H9 (cell line): ENCODE data around the gene NCOA1. TPM values are rescaled to one million over a fixed set of nuclear protein-coding genes. Genes with fewer than 3 reads are reported as not detected.

Source experiments
- DNase-seq: peaks from one replicate; pipeline ENCODE4 v3.0.0-alpha.2; 2017
- H2AFZ ChIP-seq: one replicate; pipeline ENCODE4 v1.6.1; 2013; ENCODE audit warnings: mild to moderate bottlenecking, low read length, control low read depth, moderate library complexity
- H2AK5ac ChIP-seq: 2 replicates; pipeline ENCODE4 v1.6.1; 2013; ENCODE audit warnings: low read length, control low read depth, mixed read lengths; ENCODE audit not compliant: insufficient read length
- H2BK120ac ChIP-seq: one replicate; pipeline ENCODE4 v1.6.1; 2013; ENCODE audit warnings: low read depth, mild to moderate bottlenecking, low read length, control low read depth, inconsistent platforms; ENCODE audit not compliant: poor library complexity, severe bottlenecking
- H2BK12ac ChIP-seq: 2 replicates; pipeline ENCODE4 v1.6.1; 2013; ENCODE audit warnings: low read length, control low read depth, mixed read lengths, low read depth; ENCODE audit not compliant: insufficient read length
- H2BK15ac ChIP-seq: 2 replicates; pipeline ENCODE4 v1.6.1; 2013; ENCODE audit warnings: low read depth, low read length, control low read depth
- H2BK20ac ChIP-seq: one replicate; pipeline ENCODE4 v1.6.1; 2013; ENCODE audit warnings: low read depth, mild to moderate bottlenecking, low read length, control low read depth, inconsistent platforms; ENCODE audit not compliant: poor library complexity, severe bottlenecking
- H2BK5ac ChIP-seq: 2 replicates; pipeline ENCODE4 v1.6.1; 2013; ENCODE audit warnings: low read length, control low read depth, mixed read lengths; ENCODE audit not compliant: insufficient read length
- H3K14ac ChIP-seq: 2 replicates; pipeline ENCODE4 v1.6.1; 2013; ENCODE audit warnings: low read length, control low read depth; ENCODE audit not compliant: insufficient read depth
- H3K18ac ChIP-seq: 2 replicates; pipeline ENCODE4 v1.6.1; 2013; ENCODE audit warnings: low read depth, mild to moderate bottlenecking, mixed read lengths, low read length, control low read depth; ENCODE audit not compliant: insufficient read length
- H3K23ac ChIP-seq: 2 replicates; pipeline ENCODE4 v1.6.1; 2013; ENCODE audit warnings: low read length, control low read depth, mixed read lengths, low read depth; ENCODE audit not compliant: insufficient read length
- H3K23me2 ChIP-seq: 2 replicates; pipeline ENCODE4 v1.6.1; 2013; ENCODE audit warnings: low read depth, mild to moderate bottlenecking, mixed read lengths, low read length, control low read depth; ENCODE audit not compliant: insufficient read length, poor library complexity, severe bottlenecking
- H3K27ac ChIP-seq: 2 replicates; pipeline ENCODE4 v1.5.1; 2013; ENCODE audit warnings: low read length, control low read depth, mixed read lengths, low read depth; ENCODE audit not compliant: insufficient read length
- H3K27me3 ChIP-seq: 2 replicates; pipeline ENCODE4 v1.6.1; 2013; ENCODE audit warnings: low read length, control low read depth, inconsistent platforms; ENCODE audit not compliant: insufficient read depth
- H3K4ac ChIP-seq: 2 replicates; pipeline ENCODE4 v1.6.1; 2013; ENCODE audit warnings: low read depth, mild to moderate bottlenecking, control low read depth, inconsistent platforms, low read length, moderate library complexity
- H3K4me1 ChIP-seq: 2 replicates; pipeline ENCODE4 v1.6.1; 2013; ENCODE audit warnings: low read length, control low read depth, inconsistent platforms; ENCODE audit not compliant: insufficient read depth
- H3K4me2 ChIP-seq: 2 replicates; pipeline ENCODE4 v1.6.1; 2013; ENCODE audit warnings: low read length, control low read depth, mixed read lengths; ENCODE audit not compliant: insufficient read length, insufficient read depth
- H3K56ac ChIP-seq: 2 replicates; pipeline ENCODE4 v1.6.1; 2013; ENCODE audit warnings: low read depth, mild to moderate bottlenecking, mixed read lengths, low read length, control low read depth; ENCODE audit not compliant: insufficient read length
- H3K79me1 ChIP-seq: 2 replicates; pipeline ENCODE4 v1.6.1; 2013; ENCODE audit warnings: low read depth, mild to moderate bottlenecking, moderate library complexity, low read length, control low read depth, inconsistent platforms; ENCODE audit not compliant: insufficient read depth, poor library complexity, severe bottlenecking
- H3K79me2 ChIP-seq: 2 replicates; pipeline ENCODE4 v1.6.1; 2013; ENCODE audit warnings: low read length, control low read depth, inconsistent platforms; ENCODE audit not compliant: insufficient read depth
- H3K9ac ChIP-seq: 2 replicates; pipeline ENCODE4 v1.6.1; 2013; ENCODE audit warnings: low read length, control low read depth, mixed read lengths; ENCODE audit not compliant: insufficient read length; ENCODE audit errors: extremely low read depth
- H3K9me3 ChIP-seq: one replicate; pipeline ENCODE4 v1.6.1; 2013; ENCODE audit warnings: low read depth, low read length, inconsistent platforms; ENCODE audit not compliant: control insufficient read depth
- H3T11ph ChIP-seq: one replicate; pipeline ENCODE4 v1.6.1; 2013; ENCODE audit warnings: mild to moderate bottlenecking, low read length, control low read depth, inconsistent platforms
- H4K20me1 ChIP-seq: one replicate; pipeline ENCODE4 v1.6.1; 2013; ENCODE audit not compliant: control insufficient read depth, insufficient read length, insufficient read depth
- H4K5ac ChIP-seq: 2 replicates; pipeline ENCODE4 v1.6.1; 2013; ENCODE audit warnings: low read depth, mild to moderate bottlenecking, mixed read lengths, low read length, control low read depth; ENCODE audit not compliant: insufficient read length
- H4K8ac ChIP-seq: replicated peaks from 2 replicates; pipeline ENCODE4 v1.6.1; 2013; ENCODE audit warnings: low read length, control low read depth, mixed read lengths, low read depth; ENCODE audit not compliant: insufficient read length
- H4K91ac ChIP-seq: 2 replicates; pipeline ENCODE4 v1.6.1; 2013; ENCODE audit warnings: low read depth, mild to moderate bottlenecking, moderate library complexity, mixed read lengths, low read length, control low read depth; ENCODE audit not compliant: insufficient read length
- H3K27ac Mint-ChIP-seq, 3 experiments: 2 replicates in 2 of 3; 3 replicates in 1 of 3; pipeline ENCODE4 v1.8.0; 2020 to 2021; ENCODE audit warnings: mixed read lengths in 3 of 3, mild to moderate bottlenecking in 1 of 3, moderate library complexity in 1 of 3
- H3K27me3 Mint-ChIP-seq: 2 replicates; pipeline ENCODE4 v1.8.0; 2021; ENCODE audit warnings: low read depth, mild to moderate bottlenecking, moderate library complexity, mixed read lengths
- H3K36me3 Mint-ChIP-seq, 3 experiments: 2 replicates in 2 of 3; 3 replicates in 1 of 3; pipeline ENCODE4 v1.8.0; 2020 to 2021; ENCODE audit warnings: low read depth in 3 of 3, mixed read lengths in 3 of 3; ENCODE audit not compliant: insufficient read depth in 1 of 3
- H3K4me1 Mint-ChIP-seq, 2 experiments: 2 replicates each; pipeline ENCODE4 v1.8.0; 2020; ENCODE audit warnings: mixed read lengths in 2 of 2
- H3K4me3 Mint-ChIP-seq, 2 experiments: 2 replicates in 1 of 2; 3 replicates in 1 of 2; pipeline ENCODE4 v1.8.0; 2020 to 2021; ENCODE audit warnings: mild to moderate bottlenecking in 2 of 2, mixed read lengths in 2 of 2, moderate library complexity in 1 of 2
- H3K9me3 Mint-ChIP-seq, 2 experiments: 2 replicates in 1 of 2; 3 replicates in 1 of 2; pipeline ENCODE4 v1.8.0; 2020; ENCODE audit warnings: mild to moderate bottlenecking in 2 of 2, mixed read lengths in 2 of 2, moderate library complexity in 1 of 2
- CTCF ChIP-seq: fragments of 200-600 bp; sonication (generic); conservative IDR thresholded peaks from 3 replicates; pipeline ENCODE4 v1.8.0; 2021; ENCODE audit warnings: antibody characterized with exemption, mild to moderate bottlenecking
- WGBS: extraction: QIAGEN DNeasy Blood & Tissue Kit; methylation state at CpG from one replicate; pipeline ENCODE4 v1.1.7; 2013; ENCODE audit warnings: missing lambda C conversion rate, low lambda C conversion rate, mixed read lengths; ENCODE audit not compliant: insufficient read length; ENCODE audit errors: extremely low coverage; 5-methylcytosine and 5-hydroxymethylcytosine counted together
- total RNA-seq: library from RNA; stranded (reverse); gene quantifications from 2 replicates; pipeline ENCODE4 v1.2.1, GENCODE V29; 2021

NCOA1 gene
- total RNA-seq, 1 experiment from 2014 or later: 14.8 TPM

GRCh38 chr2:24451805-24452501 lies 39.1 kb upstream of the NCOA1 start:
- no peak overlapping the region for H4K5ac ChIP-seq
- H3T11ph ChIP-seq: no peak overlapping the region
- no peaks in the 10 kb centered on the region for H3K9me3 ChIP-seq
- TF ChIP-seq CTCF: no peak
- Mint-ChIP-seq H3K9me3 (peaks cover 9 to 11% of the 10 kb centered on the region in 2 experiments), H3K27ac (no peak overlapping the region), H3K27me3 (peaks cover 17% of the 10 kb centered on the region), H3K4me3 (no peak overlapping the region), H3K4me1 (peaks cover 9 to 16% of the 10 kb centered on the region in 2 experiments), H3K36me3 (peaks cover 0 to 6% (median 0%) of the 10 kb centered on the region in 3 experiments; a peak in 4 of 7 replicates)
- H2AFZ ChIP-seq: no peak overlapping the region
- H3K56ac ChIP-seq: no peak overlapping the region
- H3K23ac ChIP-seq: no peak overlapping the region
- no peaks in the 10 kb centered on the region for H3K4me1 ChIP-seq
- H3K27me3 ChIP-seq: no peaks in the 10 kb centered on the region
- no peaks in the 10 kb centered on the region for H3K79me1 ChIP-seq
- H4K8ac ChIP-seq: no peak overlapping the region
- no peak overlapping the region for H3K18ac ChIP-seq
- H3K4ac ChIP-seq: no peak overlapping the region
- DNase-seq: no peak
- no peak overlapping the region for H2BK120ac ChIP-seq
- H4K91ac ChIP-seq: no peak overlapping the region
- no peak overlapping the region for H2BK12ac ChIP-seq
- H3K27ac ChIP-seq: no peak overlapping the region
- H3K4me2 ChIP-seq: no peak overlapping the region
- H3K79me2 ChIP-seq: no peaks in the 10 kb centered on the region
- H3K14ac ChIP-seq: no peak overlapping the region
- no peak overlapping the region for H2BK20ac ChIP-seq
- H3K9ac ChIP-seq: no peak overlapping the region
- H2BK15ac ChIP-seq: no peak overlapping the region
- no peak overlapping the region for H2AK5ac ChIP-seq
- WGBS: no CpG with 5 or more reads among the region's 7 CpGs
- H3K23me2 ChIP-seq: no peaks in the 10 kb centered on the region
- no peak overlapping the region for H2BK5ac ChIP-seq
- H4K20me1 ChIP-seq: no peaks in the 10 kb centered on the region
